Renal cortex interstitium (tissue), 11 donors: ENCODE measurements around the gene CLCNKB. TPM values are rescaled to one million over a fixed set of nuclear protein-coding genes. Genes with fewer than 3 reads are reported as not detected.

Source experiments
- DNase-seq, 11 donors: peaks; one replicate each; pipeline ENCODE4 v3.0.0-alpha.2; 2013; ENCODE audit warnings: low read depth in 9 of 11, low spot score in 4 of 11; ENCODE audit errors: extremely low read depth in 1 of 11
- polyA plus RNA-seq, 3 donors: library from polyadenylated mRNA; unstranded; fragments of 120-200 nt; gene quantifications; one replicate each; pipeline ENCODE4 v1.2.1, GENCODE V29; 2013; ENCODE audit not compliant: insufficient read length in 3 of 3

The CLCNKB gene
- polyA plus RNA-seq, 3 donors = 38.5 to 59.9 (median 40.3) TPM

GRCh38 chr1:16081636-16082035, 38.1 kb downstream of the CLCNKB start:
- DNase-seq = no peak

GRCh38 chr1:16082283-16083038, 38.9 kb downstream of the CLCNKB start:
- DNase-seq = no peak

GRCh38 chr1:16083486-16083885, 39.9 kb downstream of the CLCNKB start:
- no peak for DNase-seq

GRCh38 chr1:16085522-16085921, 41.9 kb downstream of the CLCNKB start:
- no peak for DNase-seq

- no peak for DNase-seq
Observed at GRCh38 chr1:16087733-16088132, 44.2 kb downstream of the CLCNKB start.

GRCh38 chr1:16088351-16088911, 44.8 kb downstream of the CLCNKB start:
- no peak for DNase-seq

GRCh38 chr1:16088996-16089395, 45.4 kb downstream of the CLCNKB start:
- DNase-seq = no peak

GRCh38 chr1:16090076-16090826, 46.7 kb downstream of the CLCNKB start:
- no peak for DNase-seq

GRCh38 chr1:16091296-16091695, 47.7 kb downstream of the CLCNKB start:
- DNase-seq = no peak

- no peak for DNase-seq
Observed at GRCh38 chr1:16092097-16092922, 48.7 kb downstream of the CLCNKB start.

- no peak for DNase-seq
Observed at GRCh38 chr1:16092923-16093511, 49.4 kb downstream of the CLCNKB start.

GRCh38 chr1:16093611-16094010, 50.0 kb downstream of the CLCNKB start:
- no peak for DNase-seq

GRCh38 chr1:16094453-16095158, 51.0 kb downstream of the CLCNKB start:
- DNase-seq = no peak

GRCh38 chr1:16095447-16095846, 51.9 kb downstream of the CLCNKB start:
- DNase-seq = no peak

GRCh38 chr1:16099412-16099811, 55.8 kb downstream of the CLCNKB start:
- DNase-seq = no peak

- DNase-seq = no peak
Observed at GRCh38 chr1:16101623-16102022, 58.0 kb downstream of the CLCNKB start.
